Effector memory CD4-positive, alpha-beta T cell (primary cell): ENCODE data around the gene CASP5.

Experiments used
- DNase-seq, 3 donors: peaks; one replicate each; pipeline ENCODE4 v3.0.0-alpha.2; 2020
- H3K27ac ChIP-seq: 2 replicates; pipeline ENCODE4 v1.7.0; 2013; ENCODE audit warnings: mild to moderate bottlenecking, low read length, moderate library complexity; ENCODE audit not compliant: insufficient read depth, poor library complexity, severe bottlenecking
- H3K27me3 ChIP-seq: replicated peaks from 2 replicates; pipeline ENCODE4 v1.7.0; 2013; ENCODE audit warnings: mild to moderate bottlenecking, low read length; ENCODE audit not compliant: insufficient read depth, control insufficient read depth, poor library complexity, severe bottlenecking
- H3K36me3 ChIP-seq: 2 replicates; pipeline ENCODE4 v1.7.0; 2013; ENCODE audit warnings: mild to moderate bottlenecking, low read length, moderate library complexity; ENCODE audit not compliant: control insufficient read depth, insufficient read depth
- H3K4me1 ChIP-seq: 2 replicates; pipeline ENCODE4 v1.7.0; 2013; ENCODE audit warnings: low read length, mild to moderate bottlenecking; ENCODE audit not compliant: control insufficient read depth, insufficient read depth, poor library complexity, severe bottlenecking
- H3K4me3 ChIP-seq: 2 replicates; pipeline ENCODE4 v1.7.0; 2013; ENCODE audit warnings: low read length, low read depth, mild to moderate bottlenecking; ENCODE audit not compliant: insufficient read depth, poor library complexity, severe bottlenecking
- H3K9me3 ChIP-seq: 2 replicates; pipeline ENCODE4 v1.7.0; 2013; ENCODE audit warnings: mild to moderate bottlenecking, low read length, moderate library complexity; ENCODE audit not compliant: control insufficient read depth

The CASP5 gene

GRCh38 chr11:104968856-104969776, 53.9 kb downstream of the CASP5 start:
- Histone ChIP-seq H3K4me3 (peak overlapping the region; percentile 76), H3K4me1 (peaks cover 15% of the 10 kb centered on the region), H3K9me3 (peaks cover under 1% of the 10 kb centered on the region), H3K27ac (peak overlapping the region; percentile 73), H3K36me3 (no peaks in the 10 kb centered on the region), H3K27me3 (no peaks in the 10 kb centered on the region)
- no peak for DNase-seq

- Histone ChIP-seq H3K9me3 (no peaks in the 10 kb centered on the region), H3K4me3 (peak within 1 kb of the TSS; percentile 76), H3K27ac (peak within 1 kb of the TSS; percentile 73), H3K27me3 (no peaks in the 10 kb centered on the region), H3K36me3 (peaks cover 3% of the 10 kb centered on the region), H3K4me1 (peaks cover 18% of the 10 kb centered on the region)
- DNase-seq, result no peak
These were observed 54.6 kb downstream of the CASP5 start, which contains the start of gene CASP4 for GRCh38 chr11:104968355-104968855. TSS of gene CASP4 (minus strand) at chr11:104968574. CDS start at chr11:104968525, 49 bp downstream.

GRCh38 chr11:104967534-104968354, 55.2 kb downstream of the CASP5 start:
- Histone ChIP-seq H3K36me3 (peaks cover 6% of the 10 kb centered on the region), H3K27ac (peak overlapping the region; percentile 73), H3K4me3 (peak overlapping the region; percentile 76), H3K27me3 (no peaks in the 10 kb centered on the region), H3K9me3 (no peaks in the 10 kb centered on the region), H3K4me1 (peaks cover 22% of the 10 kb centered on the region)
- DNase-seq, result no peak

- no peaks in the 10 kb centered on the region for H3K9me3 ChIP-seq
- peaks cover 6% of the 10 kb centered on the region for H3K36me3 ChIP-seq
- no peak overlapping the region for H3K27ac ChIP-seq
- DNase-seq, result no peak
- no peaks in the 10 kb centered on the region for H3K27me3 ChIP-seq
- no peak overlapping the region for H3K4me3 ChIP-seq
- H3K4me1 ChIP-seq, result peaks cover 22% of the 10 kb centered on the region
These were observed 57.2 kb downstream of the CASP5 start for GRCh38 chr11:104965735-104966134.

- no peaks in the 10 kb centered on the region for H3K9me3 ChIP-seq
- H3K36me3 ChIP-seq, result peaks cover 6% of the 10 kb centered on the region
- DNase-seq, result no peak
- H3K27ac ChIP-seq, result no peak overlapping the region
- no peak overlapping the region for H3K4me3 ChIP-seq
- no peaks in the 10 kb centered on the region for H3K27me3 ChIP-seq
- peaks cover 22% of the 10 kb centered on the region for H3K4me1 ChIP-seq
These were observed 58.7 kb downstream of the CASP5 start for GRCh38 chr11:104964247-104964646.

- H3K27me3 ChIP-seq, result no peaks in the 10 kb centered on the region
- H3K36me3 ChIP-seq, result peaks cover 6% of the 10 kb centered on the region
- peaks cover 26% of the 10 kb centered on the region for H3K4me1 ChIP-seq
- DNase-seq, result no peak
- no peak overlapping the region for H3K4me3 ChIP-seq
- H3K27ac ChIP-seq, result no peak overlapping the region
- H3K9me3 ChIP-seq, result no peaks in the 10 kb centered on the region
These were observed 60.1 kb downstream of the CASP5 start for GRCh38 chr11:104962852-104963251.

GRCh38 chr11:104957280-104957679, 65.7 kb downstream of the CASP5 start:
- no peak overlapping the region for H3K4me3 ChIP-seq
- no peaks in the 10 kb centered on the region for H3K27me3 ChIP-seq
- no peaks in the 10 kb centered on the region for H3K9me3 ChIP-seq
- DNase-seq, result no peak
- peaks cover 4% of the 10 kb centered on the region for H3K4me1 ChIP-seq
- peaks cover 21% of the 10 kb centered on the region for H3K36me3 ChIP-seq
- H3K27ac ChIP-seq, result no peak overlapping the region

- Histone ChIP-seq H3K9me3 (no peaks in the 10 kb centered on the region), H3K4me3 (no peak overlapping the region), H3K4me1 (peaks cover 4% of the 10 kb centered on the region), H3K36me3 (peaks cover 28% of the 10 kb centered on the region), H3K27me3 (no peaks in the 10 kb centered on the region), H3K27ac (no peak overlapping the region)
- DNase-seq, result no peak
These were observed 66.4 kb downstream of the CASP5 start for GRCh38 chr11:104956528-104956927.

- peaks cover 62% of the 10 kb centered on the region for H3K36me3 ChIP-seq
These were observed 76.1 kb downstream of the CASP5 start for GRCh38 chr11:104946907-104947306.

More at GRCh38 chr11:104946907-104947306, 76.1 kb downstream of the CASP5 start:
- no peaks in the 10 kb centered on the region for H3K27me3 ChIP-seq
- DNase-seq, result no peak
- H3K4me3 ChIP-seq, result no peak overlapping the region
- H3K27ac ChIP-seq, result no peak overlapping the region
- H3K9me3 ChIP-seq, result no peaks in the 10 kb centered on the region
- H3K4me1 ChIP-seq, result no peaks in the 10 kb centered on the region
